Adrenal gland (tissue), 12 donors: ENCODE results near the gene CNTN4. TPM values are rescaled to one million over a fixed set of nuclear protein-coding genes. Genes with fewer than 3 reads are reported as not detected.

ENCODE experiments used
- DNase-seq, 7 donors: peaks; one replicate each; pipeline ENCODE4 v3.0.0-alpha.2; 2019 to 2020
- H3K27ac ChIP-seq, 5 donors: fragments of 200-600 bp; sonication (generic) in 4 of 5; 1 replicate in 3 of 5; 2 replicates in 2 of 5; pipeline versions ENCODE4 v1.5.1 to v1.8.0; 2016 to 2020; ENCODE audit warnings: mild to moderate bottlenecking in 1 of 5
- H3K27me3 ChIP-seq: fragments of 200-600 bp; 2 replicates; pipeline ENCODE4 v1.8.0; 2021
- H3K36me3 ChIP-seq, 2 donors: fragments of 200-600 bp; replicated peaks in 1 of 2; 1 replicate in 1 of 2; 2 replicates in 1 of 2; pipeline versions ENCODE4 v1.5.1 to v1.8.0; 2018 to 2022
- H3K4me1 ChIP-seq, 2 donors: fragments of 200-600 bp; replicated peaks in 1 of 2; 1 replicate in 1 of 2; 2 replicates in 1 of 2; pipeline versions ENCODE4 v1.5.1 to v1.8.0; 2018 to 2021
- H3K4me3 ChIP-seq, 4 donors: fragments of 200-600 bp; sonication (generic) in 3 of 4; one replicate each; pipeline ENCODE4 v1.5.1; 2016 to 2018
- H3K9me3 ChIP-seq, 3 donors: fragments of 200-600 bp; sonication (generic) in 1 of 3; replicated peaks in 1 of 3; 1 replicate in 2 of 3; 2 replicates in 1 of 3; pipeline versions ENCODE4 v1.5.1 to v1.8.0; 2016 to 2021
- CTCF ChIP-seq, 6 experiments: fragments of 450-650 bp in 4 of 6; fragments of 200-600 bp in 2 of 6; sonication (generic) in 1 of 6; IDR thresholded peaks; 1 replicate in 5 of 6; 2 replicates in 1 of 6; pipeline versions ENCODE4 v1.5.1 to v1.8.0; 2016 to 2021; ENCODE audit warnings: antibody characterized with exemption in 6 of 6, mild to moderate bottlenecking in 2 of 6, moderate library complexity in 1 of 6
- POLR2A ChIP-seq, 2 donors: fragments of 450-650 bp; IDR thresholded peaks; one replicate each; pipeline ENCODE4 v1.6.1; 2017; ENCODE audit warnings: antibody characterized with exemption in 2 of 2, mild to moderate bottlenecking in 2 of 2, moderate library complexity in 1 of 2
- WGBS, 4 donors: extraction: QIAGEN DNeasy Blood & Tissue Kit in 2 of 4; methylation state at CpG; one replicate each; pipeline versions ENCODE4 v1.1.5 to v1.1.7; 2013 to 2017; 5-methylcytosine and 5-hydroxymethylcytosine counted together
- intact Hi-C, 2 donors: fragments of 100-400 bp; cut with DNase I; formaldehyde crosslinking; loops; one replicate each; pipeline versions ENCODE4 v1.14.1 to v1.15.0; 2022 to 2023
- polyA plus RNA-seq, 3 donors: library from polyadenylated mRNA; stranded (reverse); fragments of 200-250 nt in 2 of 3; fragments of 350-450 nt in 1 of 3; fragmentation: Illumina TruSeq in 1 of 3; extraction: RNeasy Lipid Tissue Mini Kit (QIAGEN cat#74804) in 1 of 3; gene quantifications; one replicate each; pipeline ENCODE4 v1.2.3, GENCODE V29; 2013 to 2014
- total RNA-seq, 9 donors: library from RNA; depleted of rRNA in 4 of 9; stranded (reverse); fragments of >200 nt in 4 of 9; fragments of 120-200 nt in 1 of 9; fragmentation: NEBNext Ultra II Directional in 1 of 9; extraction: Animal tissue kit (Norgen Biotek cat#: 25700) in 1 of 9; gene quantifications; one replicate each; pipeline versions ENCODE4 v1.1.0 to v1.2.4, GENCODE V29; 2013 to 2023
- donor health status: healthy with polysubstance abuse.
- donor health status: Bipolar disorder and iron deficiency.
- donor health status: DM: yes; HTN: yes; CAD: no.
- donor health status: DM: no; HTN: no; CAD: no.
- donor health status: DM: no; HTN: no; CAD: no.
- donor health status: DM: yes; HTN: yes; CAD: no.

CNTN4 gene
- total and polyA plus RNA-seq, 12 donors, result 0.17 to 9.2 (median 1.6) TPM

- Histone ChIP-seq H3K4me3 (no peak overlapping the region), H3K9me3 (no peaks in the 10 kb centered on the region), H3K27ac (no peak overlapping the region), H3K4me1 (no peaks in the 10 kb centered on the region), H3K27me3 (no peaks in the 10 kb centered on the region), H3K36me3 (no peaks in the 10 kb centered on the region)
- no peak for TF ChIP-seq CTCF (IDR thresholded peaks at IDR 0.05)
- no peak for TF ChIP-seq POLR2A (IDR thresholded peaks at IDR 0.05)
- DNase-seq, result no peak
- 50 to 74% (median 68%) methylated on average over 3 of the region's 3 CpGs for WGBS, 4 donors
- intact Hi-C loops, result no loop called here
Observed at GRCh38 chr3:2976212-2976611, 877.5 kb downstream of the CNTN4 start.

GRCh38 chr3:2976796-2977195 is 878.1 kb downstream of the CNTN4 start:
- WGBS, 4 donors, result 45 to 87% (median 66%) methylated on average over 1 of the region's 1 CpG
- DNase-seq, result no peak
- no peaks in the 10 kb centered on the region for H3K27me3 ChIP-seq
- no peaks in the 10 kb centered on the region for H3K9me3 ChIP-seq
- no peak overlapping the region for H3K4me3 ChIP-seq
- no peaks in the 10 kb centered on the region for H3K4me1 ChIP-seq
- intact Hi-C loops, result no loop called here
- no peak overlapping the region for H3K27ac ChIP-seq
- TF ChIP-seq CTCF (IDR thresholded peaks at IDR 0.05) (no peak), POLR2A (IDR thresholded peaks at IDR 0.05) (no peak)
- H3K36me3 ChIP-seq, result no peaks in the 10 kb centered on the region

- 60 to 66% (median 64%) methylated on average over 9 of the region's 9 CpGs for WGBS, 4 donors
- DNase-seq, result no peak
- Histone ChIP-seq H3K27me3 (no peaks in the 10 kb centered on the region), H3K4me3 (no peak overlapping the region), H3K9me3 (no peaks in the 10 kb centered on the region), H3K36me3 (no peaks in the 10 kb centered on the region), H3K27ac (no peak overlapping the region), H3K4me1 (no peaks in the 10 kb centered on the region)
- intact Hi-C loops, result no loop called here
- no peak for TF ChIP-seq POLR2A (IDR thresholded peaks at IDR 0.05)
- TF ChIP-seq CTCF (IDR thresholded peaks at IDR 0.05), result no peak
Observed at GRCh38 chr3:2978977-2979732, 880.5 kb downstream of the CNTN4 start.

GRCh38 chr3:2984005-2984830 is 885.6 kb downstream of the CNTN4 start:
- intact Hi-C loops, result no loop called here
- 67 to 70% (median 69%) methylated on average over 6 to 7 of the region's 7 CpGs for WGBS, 4 donors
- no peak for DNase-seq
- H3K36me3 ChIP-seq, result no peaks in the 10 kb centered on the region
- no peak overlapping the region for H3K27ac ChIP-seq
- no peak overlapping the region for H3K4me3 ChIP-seq
- TF ChIP-seq CTCF (IDR thresholded peaks at IDR 0.05) (no peak), POLR2A (IDR thresholded peaks at IDR 0.05) (no peak)
- H3K9me3 ChIP-seq, result no peaks in the 10 kb centered on the region
- no peaks in the 10 kb centered on the region for H3K27me3 ChIP-seq
- no peaks in the 10 kb centered on the region for H3K4me1 ChIP-seq
